VCaP (cell line): ENCODE measurements around the gene IFIT3.
"Not testable (repeated sequence)": the region's sequence is repeated elsewhere in the genome, so short reads cannot be mapped to it uniquely, and the experiment has no call there.

ENCODE experiments used
- H3K27ac ChIP-seq: fragments of 450-650 bp; 2 replicates; pipeline ENCODE4 v1.5.1; 2017
- CTCF ChIP-seq: fragments of 450-650 bp; conservative IDR thresholded peaks from 2 replicates; pipeline ENCODE4 v1.5.1; 2017; ENCODE audit warnings: mild to moderate bottlenecking, moderate library complexity

The IFIT3 gene

DNA sequence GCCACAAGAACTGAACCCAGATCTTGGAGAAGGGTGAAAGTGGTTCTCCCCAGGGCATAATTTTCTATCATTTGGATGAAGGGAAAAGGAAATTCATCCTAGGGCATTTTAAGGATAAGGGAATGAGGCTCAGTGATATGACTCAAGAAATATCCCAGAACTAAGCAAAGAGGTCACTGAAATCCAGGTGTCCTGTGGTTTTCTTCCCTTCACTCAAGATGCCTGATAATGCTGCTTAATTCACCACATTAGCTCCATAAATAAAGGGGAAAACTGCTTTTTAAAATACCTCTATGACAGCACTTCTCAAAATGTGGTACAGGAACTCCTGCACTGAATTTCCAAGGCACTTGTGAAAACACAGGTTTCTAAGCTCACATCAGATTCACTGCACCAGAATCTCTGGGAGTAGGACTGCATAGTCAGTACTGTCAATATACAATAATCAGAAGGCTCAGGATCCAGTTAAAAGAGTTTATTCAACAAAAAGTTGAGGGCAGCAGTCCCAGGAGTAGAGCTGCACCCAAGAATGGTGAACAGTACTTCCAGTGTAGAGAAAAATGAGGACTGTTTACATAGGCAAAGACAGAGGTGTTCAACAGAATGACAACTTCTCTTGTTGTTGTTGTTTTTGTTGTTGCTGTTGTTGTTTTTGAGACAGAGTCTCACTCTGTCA is 2.9 kb downstream of the IFIT3 start:
- H3K27ac ChIP-seq: no peak overlapping the region
- TF ChIP-seq CTCF: no peak

GRCh38 chr10:89331487-89332122 is 3.8 kb downstream of the IFIT3 start:
- H3K27ac ChIP-seq: not testable (repeated sequence)

GRCh38 chr10:89332123-89332633 is 4.4 kb downstream of the IFIT3 start:
- H3K27ac ChIP-seq: no peak overlapping the region

DNA sequence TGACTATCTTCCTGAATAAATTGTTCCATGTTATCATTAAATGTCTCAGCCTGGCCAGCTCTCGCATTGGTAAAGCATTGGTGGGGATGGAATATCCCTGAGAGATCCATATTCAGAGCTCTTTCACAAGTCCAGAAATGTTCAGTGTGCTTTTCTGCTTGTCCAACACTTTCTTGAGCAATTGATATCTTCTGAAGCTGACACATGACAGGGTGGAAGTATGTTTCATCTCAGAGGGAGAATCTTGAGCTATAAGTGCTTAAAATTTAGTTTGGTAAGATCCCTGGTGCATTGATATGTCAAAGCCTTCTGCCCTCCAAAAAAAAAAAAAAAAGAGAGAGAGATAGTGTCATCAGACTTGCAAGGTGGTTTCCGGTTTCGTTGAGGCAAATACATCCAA is 7.4 kb downstream of the IFIT3 start:
- TF ChIP-seq CTCF: no peak
- H3K27ac ChIP-seq: no peak overlapping the region

More at GRCh38 chr10:89332123-89332633, 4.4 kb downstream of the IFIT3 start:
- no peak for TF ChIP-seq CTCF

GRCh38 chr10:89336241-89336640 is 8.4 kb downstream of the IFIT3 start:
- no peak for TF ChIP-seq CTCF
- H3K27ac ChIP-seq: no peak overlapping the region

- TF ChIP-seq CTCF: no peak
- no peak overlapping the region for H3K27ac ChIP-seq
These were observed 9.7 kb downstream of the IFIT3 start for GRCh38 chr10:89337484-89337883.

DNA sequence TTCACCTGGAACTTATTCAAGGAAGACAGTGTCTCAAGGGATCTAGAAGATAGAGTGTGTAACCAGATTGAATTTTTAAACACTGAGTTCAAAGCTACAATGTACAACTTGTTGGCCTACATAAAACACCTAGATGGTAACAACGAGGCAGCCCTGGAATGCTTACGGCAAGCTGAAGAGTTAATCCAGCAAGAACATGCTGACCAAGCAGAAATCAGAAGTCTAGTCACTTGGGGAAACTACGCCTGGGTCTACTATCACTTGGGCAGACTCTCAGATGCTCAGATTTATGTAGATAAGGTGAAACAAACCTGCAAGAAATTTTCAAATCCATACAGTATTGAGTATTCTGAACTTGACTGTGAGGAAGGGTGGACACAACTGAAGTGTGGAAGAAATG is 10.9 kb downstream of the IFIT3 start:
- no peak overlapping the region for H3K27ac ChIP-seq
- TF ChIP-seq CTCF: no peak

DNA sequence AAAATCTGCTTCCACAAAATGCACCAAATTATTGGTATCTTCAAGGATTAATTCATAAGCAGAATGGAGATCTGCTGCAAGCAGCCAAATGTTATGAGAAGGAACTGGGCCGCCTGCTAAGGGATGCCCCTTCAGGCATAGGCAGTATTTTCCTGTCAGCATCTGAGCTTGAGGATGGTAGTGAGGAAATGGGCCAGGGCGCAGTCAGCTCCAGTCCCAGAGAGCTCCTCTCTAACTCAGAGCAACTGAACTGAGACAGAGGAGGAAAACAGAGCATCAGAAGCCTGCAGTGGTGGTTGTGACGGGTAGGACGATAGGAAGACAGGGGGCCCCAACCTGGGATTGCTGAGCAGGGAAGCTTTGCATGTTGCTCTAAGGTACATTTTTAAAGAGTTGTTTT is 12.1 kb downstream of the IFIT3 start:
- no peak overlapping the region for H3K27ac ChIP-seq

More for the DNA sequence above, 12.1 kb downstream of the IFIT3 start:
- TF ChIP-seq CTCF: no peak
